HG03139 (cell line): ENCODE data around the gene SLC49A4.
A peak's percentile ranks its signal among the peaks of the same experiment; 100 is the strongest.
"Not testable (repeated sequence)": the region's sequence is repeated elsewhere in the genome, so short reads cannot be mapped to it uniquely, and the experiment has no call there.

Experiments
- ATAC-seq: cut with Tn5 transposase; IDR thresholded peaks from one replicate; pipeline ENCODE4 v1.9.1; 2021; ENCODE audit not compliant: unreplicated experiment

Gene SLC49A4, protein sequence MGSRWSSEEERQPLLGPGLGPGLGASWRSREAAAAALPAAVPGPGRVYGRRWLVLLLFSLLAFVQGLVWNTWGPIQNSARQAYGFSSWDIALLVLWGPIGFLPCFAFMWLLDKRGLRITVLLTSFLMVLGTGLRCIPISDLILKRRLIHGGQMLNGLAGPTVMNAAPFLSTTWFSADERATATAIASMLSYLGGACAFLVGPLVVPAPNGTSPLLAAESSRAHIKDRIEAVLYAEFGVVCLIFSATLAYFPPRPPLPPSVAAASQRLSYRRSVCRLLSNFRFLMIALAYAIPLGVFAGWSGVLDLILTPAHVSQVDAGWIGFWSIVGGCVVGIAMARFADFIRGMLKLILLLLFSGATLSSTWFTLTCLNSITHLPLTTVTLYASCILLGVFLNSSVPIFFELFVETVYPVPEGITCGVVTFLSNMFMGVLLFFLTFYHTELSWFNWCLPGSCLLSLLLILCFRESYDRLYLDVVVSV

GRCh38 chr3:122794779-122795673 is at the start of gene SLC49A4:
SLC49A4 (plus strand) TSS chr3:122795069; CDS start chr3:122795193, 124 bp downstream.
- peak; percentile 65 for ATAC-seq

DNA sequence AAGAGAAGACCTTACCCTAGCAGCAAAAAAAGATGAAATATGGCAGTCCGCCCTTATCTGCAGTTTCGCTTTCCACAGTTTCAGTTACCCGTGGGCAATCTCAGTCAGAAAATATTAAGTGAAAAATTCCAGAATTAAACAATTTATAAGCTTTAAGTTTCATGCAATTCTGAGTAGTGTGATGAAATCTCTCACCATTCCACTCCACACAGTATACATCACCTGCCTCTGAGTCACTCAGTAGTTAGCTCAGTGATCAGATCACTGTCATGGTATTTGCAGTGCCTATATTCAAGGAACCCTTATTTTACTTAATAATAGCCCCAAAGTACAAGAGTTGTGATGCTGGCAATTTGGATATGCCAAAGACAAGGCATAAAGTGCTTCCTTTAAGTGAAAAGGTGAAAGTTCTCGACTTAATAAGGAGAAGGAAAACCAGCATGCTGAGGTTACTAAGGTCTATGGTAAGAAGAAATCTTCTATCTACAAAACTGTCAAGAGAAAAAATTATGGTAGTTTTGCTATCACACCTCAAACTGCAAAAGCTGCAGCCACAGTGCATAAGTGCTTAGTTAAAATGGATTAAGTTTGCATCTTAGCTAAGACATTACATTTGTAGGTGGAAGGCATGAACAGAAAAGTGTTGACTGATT is 49.4 kb upstream of the SLC49A4 start:
- ATAC-seq, result no peak

GRCh38 chr3:122747295-122747694 is 47.6 kb upstream of the SLC49A4 start:
- ATAC-seq, result not testable (repeated sequence)

DNA sequence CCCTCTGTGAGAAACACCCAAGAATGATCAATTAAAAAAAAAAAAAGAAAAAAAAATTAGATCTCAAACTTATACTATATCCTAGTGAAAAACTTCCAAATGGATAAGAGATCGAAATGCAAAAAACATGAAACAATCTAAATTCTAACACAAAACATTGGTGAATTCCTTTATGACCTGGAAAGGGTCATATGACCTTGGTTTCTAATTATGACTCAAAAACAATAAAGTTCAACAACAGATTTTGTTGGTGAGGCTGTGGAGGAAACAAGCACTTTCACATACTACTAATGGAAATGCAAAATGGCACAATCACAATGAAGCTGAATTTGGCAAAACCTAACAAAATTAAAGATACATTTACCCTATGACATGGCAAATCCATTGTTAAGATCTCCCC is 46.5 kb upstream of the SLC49A4 start:
- ATAC-seq, result no peak

- no peak for ATAC-seq
These were observed 39.9 kb upstream of the SLC49A4 start for GRCh38 chr3:122754929-122755328.

DNA sequence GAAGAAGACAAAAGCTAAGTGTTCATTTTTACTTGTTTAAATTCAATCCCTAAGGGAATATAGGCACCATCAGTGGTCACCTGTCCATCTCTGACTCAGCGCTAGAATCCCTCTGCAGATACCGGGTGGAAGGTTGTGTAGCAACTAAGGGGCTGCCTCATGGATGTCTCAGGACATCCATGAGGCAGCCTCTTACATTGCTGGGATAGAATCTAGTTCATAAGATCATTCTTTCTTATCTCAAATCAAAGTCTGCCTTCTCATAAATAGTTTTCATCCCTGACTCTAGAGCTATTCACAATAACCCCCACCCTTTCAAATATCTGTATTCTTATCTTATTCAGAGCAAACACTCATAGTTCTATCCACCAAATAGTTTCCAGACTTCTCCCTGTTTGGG is 39.4 kb upstream of the SLC49A4 start:
- no peak for ATAC-seq

DNA sequence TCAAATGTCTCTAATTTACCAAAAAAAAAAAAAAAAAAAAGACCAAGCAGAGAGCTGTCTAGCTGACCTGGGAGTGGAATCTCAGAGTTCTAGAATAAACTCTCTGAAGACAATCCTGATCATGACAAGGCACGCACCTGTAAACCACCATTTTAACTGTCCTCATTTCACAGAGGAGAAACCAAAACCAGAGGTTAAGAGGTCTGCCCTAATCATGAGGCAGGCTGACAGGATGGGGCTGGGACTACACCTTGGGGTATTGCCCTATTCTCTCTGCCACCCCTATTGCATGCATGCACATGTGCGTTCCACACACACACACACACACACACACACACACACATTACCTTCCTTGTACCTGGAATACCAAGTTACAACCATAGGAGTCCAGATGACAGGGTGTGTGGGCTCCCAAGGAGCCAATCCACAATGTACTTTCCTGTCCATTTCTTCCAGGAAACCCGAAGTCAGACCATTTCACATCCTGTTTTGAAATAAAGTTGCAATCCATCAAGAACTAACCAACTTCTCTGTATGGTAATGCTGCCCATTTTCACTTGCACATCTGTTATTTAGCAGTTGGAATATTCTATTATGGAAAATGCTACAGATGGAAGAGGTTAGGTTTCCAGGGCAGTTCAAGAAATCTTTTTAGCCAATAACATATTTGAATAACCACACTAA is 35.9 kb upstream of the SLC49A4 start:
- ATAC-seq, result no peak

GRCh38 chr3:122760453-122761271 is 34.2 kb upstream of the SLC49A4 start:
- ATAC-seq, result no peak

GRCh38 chr3:122766430-122766829 is 28.4 kb upstream of the SLC49A4 start:
- no peak for ATAC-seq

- no peak for ATAC-seq
These were observed 27.1 kb upstream of the SLC49A4 start for GRCh38 chr3:122767540-122768372.

DNA sequence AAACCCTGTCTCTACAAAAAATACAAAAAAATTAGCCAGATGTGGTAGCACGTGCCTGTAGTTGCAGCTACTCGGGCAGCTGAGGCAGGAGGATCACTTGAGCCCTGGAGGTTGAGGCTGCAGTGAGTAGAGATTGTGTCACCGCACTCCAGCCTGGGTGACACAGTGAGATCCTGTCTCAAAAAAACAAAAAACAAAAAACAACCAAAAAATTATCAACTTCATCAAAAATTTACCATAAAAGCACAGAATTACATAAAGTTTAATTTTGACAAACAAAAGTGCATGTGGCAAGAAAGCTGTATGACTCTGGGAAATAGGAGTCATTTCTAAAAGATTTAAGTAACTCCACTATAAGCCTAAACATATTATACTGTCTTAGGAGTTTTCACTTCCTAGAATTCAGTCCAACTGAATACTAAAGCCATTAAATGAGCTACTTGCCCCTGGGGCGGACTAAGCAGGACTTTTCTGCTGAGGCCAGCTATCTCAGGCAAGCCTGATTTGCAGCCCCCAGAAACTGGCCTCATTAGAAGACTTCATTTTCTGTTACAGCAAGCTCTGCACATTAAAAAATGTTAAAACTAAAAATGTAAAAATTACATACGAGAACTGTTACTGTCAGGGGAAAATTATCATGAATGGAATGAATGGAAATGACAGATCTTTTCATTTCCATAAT is 24.2 kb upstream of the SLC49A4 start:
- ATAC-seq, result no peak

GRCh38 chr3:122772827-122773226 is 22.0 kb upstream of the SLC49A4 start:
- no peak for ATAC-seq

GRCh38 chr3:122773944-122774509 is 20.8 kb upstream of the SLC49A4 start:
- ATAC-seq, result no peak

DNA sequence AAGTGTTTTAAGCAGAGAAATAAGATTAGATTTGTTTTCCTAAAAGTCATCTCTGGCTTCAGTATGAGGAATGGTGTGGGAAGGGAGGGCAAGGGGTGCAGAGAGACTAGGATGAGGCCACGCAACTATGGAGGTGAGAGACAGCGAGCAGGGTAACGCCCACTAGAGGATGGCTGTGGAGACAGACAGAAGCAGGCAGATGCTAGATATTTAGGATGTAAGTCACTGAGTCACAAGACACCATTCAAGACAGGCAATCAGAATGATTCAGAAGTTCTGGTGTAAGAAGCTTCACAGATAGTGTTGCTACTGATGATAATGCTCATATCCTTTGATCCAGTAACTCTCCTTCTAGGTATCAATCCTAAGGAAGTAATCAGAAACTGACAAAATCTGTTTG is 20.3 kb upstream of the SLC49A4 start:
- ATAC-seq, result no peak

- ATAC-seq, result no peak
These were observed 18.0 kb upstream of the SLC49A4 start for GRCh38 chr3:122776675-122777468.

DNA sequence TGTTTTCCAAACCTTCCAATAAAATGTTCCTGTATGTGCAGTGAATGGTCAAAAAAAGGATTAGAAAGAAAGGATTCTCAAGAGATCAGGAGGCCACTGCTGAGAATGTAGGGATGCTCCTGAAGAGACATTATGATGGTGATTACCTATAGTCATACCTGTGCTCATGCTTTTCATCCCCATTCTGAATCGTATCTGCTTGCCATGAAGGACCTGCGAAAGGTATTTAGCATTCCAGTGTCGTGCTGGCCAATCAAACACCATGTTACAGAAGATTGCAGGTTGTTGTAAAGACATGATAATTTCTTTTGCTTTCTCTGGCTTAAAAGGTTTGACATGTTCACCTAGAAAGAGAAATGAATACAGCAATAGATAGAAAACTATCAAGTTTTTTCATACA is 17.3 kb upstream of the SLC49A4 start:
- ATAC-seq, result no peak

DNA sequence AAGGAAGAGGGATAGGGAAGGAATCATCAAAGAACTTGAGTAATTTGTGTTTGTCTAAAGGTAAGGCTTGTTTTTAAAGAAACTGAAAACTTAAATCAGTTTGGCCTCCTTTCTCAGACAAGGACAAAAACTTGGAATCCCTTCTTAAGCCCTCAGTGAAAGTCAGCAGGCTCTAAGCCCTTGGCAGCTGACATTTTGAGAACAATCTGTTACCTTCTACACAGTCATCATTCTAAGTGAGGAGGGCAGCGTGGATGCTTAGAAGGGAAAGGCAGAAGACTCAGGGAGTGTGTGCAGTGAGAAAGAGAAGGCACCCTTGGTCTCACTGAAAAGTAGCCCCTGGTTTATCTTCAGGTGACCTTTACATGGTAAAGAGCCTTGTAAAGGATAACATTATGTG is 12.1 kb upstream of the SLC49A4 start:
- ATAC-seq, result no peak
